Lung (tissue), 12 donors: ENCODE measurements around the gene GGCT. TPM values are rescaled to one million over a fixed set of nuclear protein-coding genes. Genes with fewer than 3 reads are reported as not detected.

Experiments used
- ATAC-seq: fragments of 200-7000 bp; cut with Tn5 transposase; one replicate; pipeline ENCODE4 v1.9.1; 2020; ENCODE audit warnings: moderate number of reproducible peaks; ENCODE audit not compliant: insufficient read depth, low FRiP score
- DNase-seq, 3 donors: peaks; one replicate each; pipeline ENCODE4 v3.0.0-alpha.2; 2013 to 2017
- H3K27ac ChIP-seq, 2 donors: one replicate each; pipeline ENCODE4 v1.5.1; 2013; ENCODE audit warnings: mild to moderate bottlenecking in 2 of 2, moderate library complexity in 2 of 2, control low read depth in 1 of 2, inconsistent platforms in 1 of 2, low read depth in 1 of 2, low read length in 1 of 2
- H3K27me3 ChIP-seq, 3 donors: one replicate each; pipeline ENCODE4 v1.5.1; 2013; ENCODE audit warnings: low read length in 2 of 3; ENCODE audit not compliant: control insufficient read depth in 3 of 3, insufficient read depth in 3 of 3
- H3K36me3 ChIP-seq, 4 donors: one replicate each; pipeline ENCODE4 v1.5.1; 2013; ENCODE audit warnings: low read length in 4 of 4, mild to moderate bottlenecking in 1 of 4, moderate library complexity in 1 of 4; ENCODE audit not compliant: control insufficient read depth in 4 of 4, insufficient read depth in 4 of 4
- H3K4me1 ChIP-seq, 5 donors: one replicate each; pipeline ENCODE4 v1.5.1; 2013; ENCODE audit warnings: low read length in 5 of 5, mild to moderate bottlenecking in 2 of 5, moderate library complexity in 1 of 5; ENCODE audit not compliant: control insufficient read depth in 5 of 5, insufficient read depth in 5 of 5
- H3K4me3 ChIP-seq: one replicate; pipeline ENCODE4 v1.5.1; 2013; ENCODE audit warnings: mild to moderate bottlenecking, control low read depth, moderate library complexity
- H3K9ac ChIP-seq, 2 donors: one replicate each; pipeline ENCODE4 v1.5.1; 2013; ENCODE audit warnings: low read length in 2 of 2, control low read depth in 1 of 2; ENCODE audit not compliant: insufficient read depth in 1 of 2
- H3K9me3 ChIP-seq, 4 donors: one replicate each; pipeline ENCODE4 v1.5.1; 2013; ENCODE audit warnings: low read length in 3 of 4, mild to moderate bottlenecking in 1 of 4, moderate library complexity in 1 of 4; ENCODE audit not compliant: control insufficient read depth in 4 of 4, insufficient read depth in 3 of 4
- CTCF ChIP-seq: IDR thresholded peaks from 2 replicates; pipeline ENCODE4 v1.5.1; 2012; ENCODE audit warnings: mild to moderate bottlenecking; ENCODE audit errors: control extremely low read depth, extremely low read depth
- WGBS, 2 donors: extraction: QIAGEN DNeasy Blood & Tissue Kit; methylation state at CpG; one replicate each; pipeline ENCODE4 v1.1.7; 2013; 5-methylcytosine and 5-hydroxymethylcytosine counted together
- polyA plus RNA-seq, 2 donors: library from polyadenylated mRNA; stranded (reverse); fragments of 200-250 nt; gene quantifications; one replicate each; pipeline ENCODE4 v1.2.1, GENCODE V29; 2013
- total RNA-seq, 2 donors: library from RNA; depleted of rRNA in 1 of 2; stranded (reverse); fragments of >200 nt in 1 of 2; gene quantifications; one replicate each; pipeline ENCODE4 v1.2.1, GENCODE V29; 2014 to 2021
- donor health status: control.
- donor health status: control.
- donor health status: Bipolar disorder and iron deficiency.
- donor health status: healthy.
- donor health status: DM: yes; HTN: yes; CAD: no.

Gene GGCT
- total and polyA plus RNA-seq, 4 donors: 33.1 to 90.1 (median 41.6) TPM

- WGBS, 2 donors: 93 to 95% methylated on average over 5 of the region's 5 CpGs
- Histone ChIP-seq H3K27me3 (no peaks in the 10 kb centered on the region), H3K36me3 (peaks cover 3 to 10% (median 6%) of the 10 kb centered on the region in 4 donors), H3K9ac (no peak overlapping the region), H3K4me1 (peaks cover 3 to 15% (median 6%) of the 10 kb centered on the region in 5 donors), H3K4me3 (no peak overlapping the region), H3K27ac (no peak overlapping the region), H3K9me3 (no peaks in the 10 kb centered on the region)
- ATAC-seq: no peak
- no peak for DNase-seq
- no peak for TF ChIP-seq CTCF
Measured at GRCh38 chr7:30501264-30501663, 3.4 kb downstream of the GGCT start.

GRCh38 chr7:30493228-30493627, 11.4 kb downstream of the GGCT start:
- no peak for TF ChIP-seq CTCF
- H3K36me3 ChIP-seq: peaks cover 4 to 10% (median 7%) of the 10 kb centered on the region in 4 donors
- H3K9me3 ChIP-seq: no peaks in the 10 kb centered on the region
- DNase-seq (no peak), ATAC-seq (no peak)
- no peak overlapping the region for H3K4me3 ChIP-seq
- no peaks in the 10 kb centered on the region for H3K27me3 ChIP-seq
- no peak overlapping the region for H3K9ac ChIP-seq
- no peaks in the 10 kb centered on the region for H3K4me1 ChIP-seq
- no peak overlapping the region for H3K27ac ChIP-seq

- H3K27me3 ChIP-seq: no peaks in the 10 kb centered on the region
- H3K27ac ChIP-seq: no peak overlapping the region
- no peak overlapping the region for H3K4me3 ChIP-seq
- ATAC-seq (no peak), DNase-seq (no peak)
- H3K36me3 ChIP-seq: peaks cover 1 to 3% (median 2%) of the 10 kb centered on the region in 4 donors
- no peaks in the 10 kb centered on the region for H3K9me3 ChIP-seq
- no peak overlapping the region for H3K9ac ChIP-seq
- TF ChIP-seq CTCF: no peak
- H3K4me1 ChIP-seq: no peaks in the 10 kb centered on the region
Measured at GRCh38 chr7:30491417-30491816, 13.2 kb downstream of the GGCT start.

GRCh38 chr7:30487371-30487770, 17.3 kb downstream of the GGCT start:
- no peak overlapping the region for H3K4me3 ChIP-seq
- no peak overlapping the region for H3K27ac ChIP-seq
- H3K36me3 ChIP-seq: no peaks in the 10 kb centered on the region
- no peaks in the 10 kb centered on the region for H3K4me1 ChIP-seq
- DNase-seq (no peak), ATAC-seq (no peak)
- no peaks in the 10 kb centered on the region for H3K27me3 ChIP-seq
- H3K9me3 ChIP-seq: no peaks in the 10 kb centered on the region
- 76 to 91% methylated on average over 1 of the region's 1 CpG for WGBS, 2 donors
- no peak overlapping the region for H3K9ac ChIP-seq
- TF ChIP-seq CTCF: no peak
